Brain microvascular endothelial cell (primary cell): ENCODE measurements around the gene ARHGEF16.

ENCODE experiments used
- DNase-seq: peaks from one replicate; pipeline ENCODE4 v3.0.0-alpha.2; 2020
- H3K27ac ChIP-seq: fragments of 250-450 bp; sonication (Bioruptor Pico); 2 replicates; pipeline ENCODE4 v1.5.1; 2020; ENCODE audit warnings: mild to moderate bottlenecking, moderate library complexity
- H3K27me3 ChIP-seq: fragments of 250-450 bp; sonication (Bioruptor Pico); replicated peaks from 2 replicates; pipeline ENCODE4 v1.5.1; 2020; ENCODE audit warnings: mild to moderate bottlenecking
- H3K36me3 ChIP-seq: fragments of 250-450 bp; sonication (Bioruptor Pico); replicated peaks from 2 replicates; pipeline ENCODE4 v1.5.1; 2020; ENCODE audit warnings: mild to moderate bottlenecking
- H3K4me3 ChIP-seq: 2 replicates; pipeline ENCODE4 v1.5.1; 2011; ENCODE audit warnings: low read depth, mild to moderate bottlenecking, control low read depth, low read length, moderate library complexity
- in situ Hi-C: cut with HindIII; loops from 2 replicates; pipeline ENCODE4 v1.10.0; 2017; ENCODE audit warnings: low sequenced_read_pairs, low pct_ligation_motif_present
- TF ChIP-seq, protein P1 (sequence below): IDR thresholded peaks from 2 replicates; pipeline ENCODE4 v1.5.1; 2011; ENCODE audit warnings: low read depth, mild to moderate bottlenecking, moderate library complexity, low read length, control low read depth, inconsistent platforms; ENCODE audit errors: missing control alignments

Gene ARHGEF16

GRCh38 chr1:3418600-3418999 lies 35.9 kb upstream of the ARHGEF16 start:
- in situ Hi-C loops = loop anchor here (25.0 kb wide), 1 partner anchor 356 kb away; the partner anchor contains the start of gene PRDM16
- TF ChIP-seq, protein P1, sequence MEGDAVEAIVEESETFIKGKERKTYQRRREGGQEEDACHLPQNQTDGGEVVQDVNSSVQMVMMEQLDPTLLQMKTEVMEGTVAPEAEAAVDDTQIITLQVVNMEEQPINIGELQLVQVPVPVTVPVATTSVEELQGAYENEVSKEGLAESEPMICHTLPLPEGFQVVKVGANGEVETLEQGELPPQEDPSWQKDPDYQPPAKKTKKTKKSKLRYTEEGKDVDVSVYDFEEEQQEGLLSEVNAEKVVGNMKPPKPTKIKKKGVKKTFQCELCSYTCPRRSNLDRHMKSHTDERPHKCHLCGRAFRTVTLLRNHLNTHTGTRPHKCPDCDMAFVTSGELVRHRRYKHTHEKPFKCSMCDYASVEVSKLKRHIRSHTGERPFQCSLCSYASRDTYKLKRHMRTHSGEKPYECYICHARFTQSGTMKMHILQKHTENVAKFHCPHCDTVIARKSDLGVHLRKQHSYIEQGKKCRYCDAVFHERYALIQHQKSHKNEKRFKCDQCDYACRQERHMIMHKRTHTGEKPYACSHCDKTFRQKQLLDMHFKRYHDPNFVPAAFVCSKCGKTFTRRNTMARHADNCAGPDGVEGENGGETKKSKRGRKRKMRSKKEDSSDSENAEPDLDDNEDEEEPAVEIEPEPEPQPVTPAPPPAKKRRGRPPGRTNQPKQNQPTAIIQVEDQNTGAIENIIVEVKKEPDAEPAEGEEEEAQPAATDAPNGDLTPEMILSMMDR = no peak
- Histone ChIP-seq H3K27me3 (no peaks in the 10 kb centered on the region), H3K36me3 (no peaks in the 10 kb centered on the region), H3K27ac (no peak overlapping the region), H3K4me3 (no peak overlapping the region)
- DNase-seq = no peak

DNA sequence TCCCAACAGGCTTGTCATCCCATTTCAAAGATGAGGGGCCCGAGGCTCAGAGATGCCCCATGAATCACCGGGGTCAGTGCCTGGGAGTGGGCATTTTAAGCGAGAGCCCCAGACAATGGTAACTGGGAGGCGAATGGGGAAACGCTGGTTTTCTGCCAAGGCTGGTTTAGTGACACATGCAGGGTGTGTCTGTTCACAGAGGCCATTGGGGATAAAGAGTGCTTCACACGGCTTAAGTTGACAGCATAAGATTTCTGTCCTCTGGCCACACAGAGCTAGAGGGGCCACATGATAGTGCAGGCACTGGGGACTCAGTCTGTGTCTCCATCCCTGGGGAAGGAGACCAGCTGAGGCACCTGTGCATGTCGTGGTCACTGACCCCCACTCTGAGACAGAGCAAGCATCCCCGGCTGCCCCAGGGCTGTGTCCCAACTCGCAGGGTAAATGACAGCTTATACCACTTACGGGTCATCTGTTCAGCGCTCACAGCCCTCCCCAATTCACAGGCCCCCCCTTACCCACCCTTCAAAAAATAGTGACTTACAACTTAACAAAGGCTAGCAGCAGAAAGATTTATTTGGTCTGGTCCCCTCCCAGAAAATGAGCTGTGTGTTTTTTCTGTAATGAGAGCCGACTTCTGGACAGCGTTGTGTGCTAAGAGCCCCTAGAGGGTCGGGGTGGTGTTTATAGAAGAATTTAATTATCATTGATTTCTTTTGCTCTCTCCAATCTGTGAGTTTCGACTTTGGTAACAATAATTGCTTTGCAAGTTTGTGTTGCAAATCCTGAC lies 34.9 kb upstream of the ARHGEF16 start:
- in situ Hi-C loops = loop anchor here (25.0 kb wide), 1 partner anchor 357 kb away; the partner anchor contains the start of gene PRDM16

DNA sequence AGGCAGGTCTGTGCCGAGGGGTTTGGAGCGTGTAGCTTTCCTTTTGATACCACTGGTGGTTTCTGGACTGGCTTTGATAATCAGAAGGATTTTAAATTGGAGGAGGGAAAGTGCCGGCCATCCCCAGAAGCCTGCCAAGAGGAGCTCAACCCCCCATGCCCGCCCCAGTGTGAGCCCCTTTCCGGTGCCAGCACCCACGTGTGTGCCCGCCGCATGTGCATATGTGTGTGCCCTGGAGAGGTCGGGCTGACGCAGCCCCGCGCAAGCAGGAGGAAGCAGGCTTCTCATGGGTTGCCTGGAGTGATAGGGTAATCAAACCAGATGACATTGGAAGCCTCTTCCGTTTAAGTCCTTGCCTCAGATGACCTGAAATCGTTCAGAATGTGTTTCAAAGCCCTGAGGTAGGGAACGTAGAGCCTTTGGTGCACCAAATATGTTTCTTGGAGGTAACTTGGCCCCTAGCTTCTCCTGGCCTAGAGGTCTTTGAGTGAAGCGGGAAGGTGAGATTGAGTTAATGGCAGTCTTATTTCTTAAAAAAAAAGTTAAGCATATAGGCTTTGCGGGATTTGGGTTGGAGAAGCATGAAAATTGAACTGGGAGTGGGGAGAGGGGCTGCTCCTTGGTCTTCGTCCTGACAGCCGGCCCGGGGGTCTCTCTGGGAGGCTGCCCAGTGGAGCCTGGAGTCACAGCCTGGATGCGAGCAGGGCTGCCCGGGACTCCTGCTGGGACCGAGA lies 34.1 kb upstream of the ARHGEF16 start:
- DNase-seq = no peak
- H3K27ac ChIP-seq = no peak overlapping the region
- in situ Hi-C loops = loop anchor here (25.0 kb wide), 1 partner anchor 358 kb away; the partner anchor contains the start of gene PRDM16
- no peaks in the 10 kb centered on the region for H3K27me3 ChIP-seq
- H3K4me3 ChIP-seq = no peak overlapping the region
- no peaks in the 10 kb centered on the region for H3K36me3 ChIP-seq
- TF ChIP-seq, protein P1 = no peak

More for the DNA sequence above, 34.9 kb upstream of the ARHGEF16 start:
- H3K27me3 ChIP-seq = no peaks in the 10 kb centered on the region
- no peaks in the 10 kb centered on the region for H3K36me3 ChIP-seq
- H3K4me3 ChIP-seq = no peak overlapping the region
- DNase-seq = no peak
- TF ChIP-seq, protein P1 = no peak
- no peak overlapping the region for H3K27ac ChIP-seq

DNA sequence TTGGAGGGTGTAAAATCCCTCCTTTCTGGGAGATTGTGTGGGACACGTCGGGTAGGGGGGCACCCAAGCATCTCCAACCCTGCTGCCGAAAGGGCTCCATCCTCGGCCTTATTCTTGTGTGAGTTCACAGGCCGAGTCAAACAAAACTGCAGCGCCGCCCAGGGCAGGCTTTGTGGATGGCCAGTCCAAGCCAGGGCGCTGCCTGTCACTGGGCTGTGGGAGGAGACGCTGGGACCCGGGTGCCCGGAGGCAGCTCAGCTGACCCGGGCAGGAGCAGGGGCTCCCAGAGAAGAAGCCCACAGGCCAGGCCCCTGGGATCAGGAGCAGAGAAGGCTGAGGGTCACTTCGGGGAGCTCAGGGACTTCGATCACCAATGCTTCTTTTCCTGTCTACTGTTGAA lies 31.8 kb upstream of the ARHGEF16 start:
- H3K36me3 ChIP-seq = no peaks in the 10 kb centered on the region
- TF ChIP-seq, protein P1 = no peak
- no peak for DNase-seq
- in situ Hi-C loops = loop anchor here (25.0 kb wide), 1 partner anchor 360 kb away; the partner anchor contains the start of gene PRDM16
- no peaks in the 10 kb centered on the region for H3K27me3 ChIP-seq
- H3K4me3 ChIP-seq = no peak overlapping the region
- no peak overlapping the region for H3K27ac ChIP-seq

- H3K27me3 ChIP-seq = no peaks in the 10 kb centered on the region
- in situ Hi-C loops = loop anchor here (25.0 kb wide), 1 partner anchor 361 kb away; the partner anchor contains the start of gene PRDM16
- TF ChIP-seq, protein P1 = no peak
- no peak for DNase-seq
- H3K27ac ChIP-seq = no peak overlapping the region
- H3K36me3 ChIP-seq = no peaks in the 10 kb centered on the region
- H3K4me3 ChIP-seq = no peak overlapping the region
Observed at GRCh38 chr1:3423245-3423829, 31.1 kb upstream of the ARHGEF16 start.
